ENCODE measurements around the gene LYZL1. TPM values are rescaled to one million over a fixed set of nuclear protein-coding genes. Genes with fewer than 3 reads are reported as not detected.
"Not testable (repeated sequence)": the region's sequence is repeated elsewhere in the genome, so short reads cannot be mapped to it uniquely, and the experiment has no call there.

LYZL1 gene
- total RNA-seq, 1 donor = not detected

- peaks cover 44% of the 10 kb centered on the region for H3K4me1 ChIP-seq (ENCODE audit: insufficient read depth, low read length)
- no peak overlapping the region for H3K4me3 ChIP-seq (ENCODE audit: insufficient read depth, low read length)
- peak; percentile 23 for DNase-seq (ENCODE audit: insufficient read length, low spot score, missing footprints)
- H3K27me3 ChIP-seq (ENCODE audit: insufficient read depth, low read length) = no peaks in the 10 kb centered on the region
- H2AFZ ChIP-seq (ENCODE audit: low read length) = peak overlapping the region; percentile 82
- no peaks in the 10 kb centered on the region for H3K36me3 ChIP-seq (ENCODE audit: insufficient read depth, low read length)
- no peaks in the 10 kb centered on the region for H4K20me1 ChIP-seq (ENCODE audit: insufficient read depth, low read length)
- no peak overlapping the region for H3K4me2 ChIP-seq (ENCODE audit: insufficient read depth, low read length)
- H3K9me3 ChIP-seq (ENCODE audit: low read depth, low read length) = no peaks in the 10 kb centered on the region
- no peaks in the 10 kb centered on the region for H3K79me2 ChIP-seq (ENCODE audit: insufficient read depth, low read length)
- TF ChIP-seq CTCF (IDR thresholded peaks at IDR 0.05; ENCODE audit: extremely low read depth, low read depth, low read length) = no peak
- H3K27ac ChIP-seq (ENCODE audit: low read depth, low read length) = no peak overlapping the region
Observed at GRCh38 chr10:29315814-29316213, 26.9 kb downstream of the LYZL1 start.

GRCh38 chr10:29316308-29317026 lies 27.6 kb downstream of the LYZL1 start:
- H3K4me3 ChIP-seq (ENCODE audit: insufficient read depth, low read length) = no peak overlapping the region
- H3K9me3 ChIP-seq (ENCODE audit: low read depth, low read length) = no peaks in the 10 kb centered on the region
- no peak for TF ChIP-seq CTCF (IDR thresholded peaks at IDR 0.05; ENCODE audit: extremely low read depth, low read depth, low read length)
- H3K4me2 ChIP-seq (ENCODE audit: insufficient read depth, low read length) = no peak overlapping the region
- no peaks in the 10 kb centered on the region for H3K27me3 ChIP-seq (ENCODE audit: insufficient read depth, low read length)
- H3K36me3 ChIP-seq (ENCODE audit: insufficient read depth, low read length) = no peaks in the 10 kb centered on the region
- peaks cover 51% of the 10 kb centered on the region for H3K4me1 ChIP-seq (ENCODE audit: insufficient read depth, low read length)
- H3K27ac ChIP-seq (ENCODE audit: low read depth, low read length) = peak overlapping the region; percentile 70
- no peaks in the 10 kb centered on the region for H3K79me2 ChIP-seq (ENCODE audit: insufficient read depth, low read length)
- DNase-seq (ENCODE audit: insufficient read length, low spot score, missing footprints) = no peak
- H4K20me1 ChIP-seq (ENCODE audit: insufficient read depth, low read length) = no peaks in the 10 kb centered on the region
- H2AFZ ChIP-seq (ENCODE audit: low read length) = peak overlapping the region; percentile 82

GRCh38 chr10:29317027-29317420 lies 28.2 kb downstream of the LYZL1 start:
- no peaks in the 10 kb centered on the region for H3K9me3 ChIP-seq (ENCODE audit: low read depth, low read length)
- peaks cover 51% of the 10 kb centered on the region for H3K4me1 ChIP-seq (ENCODE audit: insufficient read depth, low read length)
- peak overlapping the region; percentile 78 for H2AFZ ChIP-seq (ENCODE audit: low read length)
- no peaks in the 10 kb centered on the region for H3K36me3 ChIP-seq (ENCODE audit: insufficient read depth, low read length)
- peak overlapping the region; percentile 70 for H3K27ac ChIP-seq (ENCODE audit: low read depth, low read length)
- H4K20me1 ChIP-seq (ENCODE audit: insufficient read depth, low read length) = no peaks in the 10 kb centered on the region
- no peak overlapping the region for H3K4me2 ChIP-seq (ENCODE audit: insufficient read depth, low read length)
- TF ChIP-seq CTCF (IDR thresholded peaks at IDR 0.05; ENCODE audit: extremely low read depth, low read depth, low read length) = no peak
- H3K4me3 ChIP-seq (ENCODE audit: insufficient read depth, low read length) = no peak overlapping the region
- no peaks in the 10 kb centered on the region for H3K79me2 ChIP-seq (ENCODE audit: insufficient read depth, low read length)
- DNase-seq (ENCODE audit: insufficient read length, low spot score, missing footprints) = peak; percentile 79
- H3K27me3 ChIP-seq (ENCODE audit: insufficient read depth, low read length) = no peaks in the 10 kb centered on the region

GRCh38 chr10:29317423-29318021 lies 28.7 kb downstream of the LYZL1 start:
- H2AFZ ChIP-seq (ENCODE audit: low read length) = peak overlapping the region; percentile 78
- no peaks in the 10 kb centered on the region for H4K20me1 ChIP-seq (ENCODE audit: insufficient read depth, low read length)
- no peaks in the 10 kb centered on the region for H3K9me3 ChIP-seq (ENCODE audit: low read depth, low read length)
- TF ChIP-seq CTCF (IDR thresholded peaks at IDR 0.05; ENCODE audit: extremely low read depth, low read depth, low read length) = no peak
- H3K4me3 ChIP-seq (ENCODE audit: insufficient read depth, low read length) = peak overlapping the region; percentile 42
- peaks cover 51% of the 10 kb centered on the region for H3K4me1 ChIP-seq (ENCODE audit: insufficient read depth, low read length)
- DNase-seq (ENCODE audit: insufficient read length, low spot score, missing footprints) = peak; percentile 37
- H3K4me2 ChIP-seq (ENCODE audit: insufficient read depth, low read length) = peak overlapping the region; percentile 57
- H3K36me3 ChIP-seq (ENCODE audit: insufficient read depth, low read length) = no peaks in the 10 kb centered on the region
- H3K27me3 ChIP-seq (ENCODE audit: insufficient read depth, low read length) = no peaks in the 10 kb centered on the region
- H3K27ac ChIP-seq (ENCODE audit: low read depth, low read length) = peak overlapping the region; percentile 70
- H3K79me2 ChIP-seq (ENCODE audit: insufficient read depth, low read length) = no peaks in the 10 kb centered on the region

GRCh38 chr10:29318141-29319071 lies 29.5 kb downstream of the LYZL1 start:
- H3K4me3 ChIP-seq (ENCODE audit: insufficient read depth, low read length) = peak overlapping the region; percentile 42
- H3K27ac ChIP-seq (ENCODE audit: low read depth, low read length) = peak overlapping the region; percentile 70
- peak overlapping the region; percentile 71 for H2AFZ ChIP-seq (ENCODE audit: low read length)
- H3K27me3 ChIP-seq (ENCODE audit: insufficient read depth, low read length); H3K36me3 ChIP-seq (ENCODE audit: insufficient read depth, low read length); H3K79me2 ChIP-seq (ENCODE audit: insufficient read depth, low read length); H4K20me1 ChIP-seq (ENCODE audit: insufficient read depth, low read length); H3K9me3 ChIP-seq (ENCODE audit: low read depth, low read length): not testable (repeated sequence)
- peak overlapping the region; percentile 66 for H3K4me2 ChIP-seq (ENCODE audit: insufficient read depth, low read length)
- peak; percentile 27 for DNase-seq (ENCODE audit: insufficient read length, low spot score, missing footprints)
- peaks cover 45% of the 10 kb centered on the region for H3K4me1 ChIP-seq (ENCODE audit: insufficient read depth, low read length)

Data from osteoblast (primary cell).